Fibroblast of lung (primary cell): ENCODE results near the gene TXNDC8. TPM values are rescaled to one million over a fixed set of nuclear protein-coding genes. Genes with fewer than 3 reads are reported as not detected.
A peak's percentile ranks its signal among the peaks of the same experiment; 100 is the strongest.
"Not testable (repeated sequence)": the region's sequence is repeated elsewhere in the genome, so short reads cannot be mapped to it uniquely, and the experiment has no call there.

Source experiments
- DNase-seq, 2 donors: peaks; one replicate each; pipeline versions ENCODE4 v3.0.0 to v3.0.0-alpha.2; 2010; ENCODE audit warnings: low read depth in 2 of 2
- H2AFZ ChIP-seq: 2 replicates; pipeline ENCODE4 v1.5.1; 2012; ENCODE audit warnings: low read length, control low read depth, inconsistent platforms
- H3K27ac ChIP-seq: 2 replicates; pipeline ENCODE4 v1.5.1; 2011; ENCODE audit warnings: low read length, control low read depth; ENCODE audit not compliant: insufficient read depth
- H3K27me3 ChIP-seq: 2 replicates; pipeline ENCODE4 v1.5.1; 2011; ENCODE audit warnings: mild to moderate bottlenecking, low read length; ENCODE audit not compliant: control insufficient read depth, insufficient read depth
- H3K36me3 ChIP-seq: 2 replicates; pipeline ENCODE4 v1.5.1; 2011; ENCODE audit warnings: low read length; ENCODE audit not compliant: control insufficient read depth, insufficient read depth
- H3K4me1 ChIP-seq: 2 replicates; pipeline ENCODE4 v1.5.1; 2011; ENCODE audit warnings: low read length; ENCODE audit not compliant: control insufficient read depth, insufficient read depth; ENCODE audit errors: extremely low read depth
- H3K4me2 ChIP-seq: 2 replicates; pipeline ENCODE4 v1.5.1; 2011; ENCODE audit warnings: low read length, control low read depth; ENCODE audit not compliant: insufficient read depth; ENCODE audit errors: extremely low read depth
- H3K4me3 ChIP-seq, 4 experiments: fragments of 200-600 bp in 1 of 4; sonication (generic) in 1 of 4; replicated peaks in 1 of 4; 2 replicates each; pipeline ENCODE4 v1.5.1; 2011 to 2016; ENCODE audit warnings: low read length in 4 of 4, low read depth in 3 of 4, mild to moderate bottlenecking in 3 of 4, control low read depth in 2 of 4, inconsistent platforms in 1 of 4, mixed read lengths in 1 of 4; ENCODE audit not compliant: insufficient read depth in 1 of 4; ENCODE audit errors: control extremely low read depth in 1 of 4
- H3K79me2 ChIP-seq: 2 replicates; pipeline ENCODE4 v1.5.1; 2012; ENCODE audit warnings: mild to moderate bottlenecking, low read length, inconsistent platforms; ENCODE audit not compliant: control insufficient read depth, insufficient read depth
- H3K9ac ChIP-seq: 2 replicates; pipeline ENCODE4 v1.5.1; 2011; ENCODE audit warnings: mild to moderate bottlenecking, low read length, control low read depth; ENCODE audit not compliant: insufficient read depth
- H3K9me3 ChIP-seq: 2 replicates; pipeline ENCODE4 v1.5.1; 2012; ENCODE audit warnings: low read depth, low read length; ENCODE audit not compliant: control insufficient read depth, insufficient read depth
- H4K20me1 ChIP-seq: 2 replicates; pipeline ENCODE4 v1.5.1; 2011; ENCODE audit warnings: low read length; ENCODE audit not compliant: control insufficient read depth, insufficient read depth; ENCODE audit errors: extremely low read depth
- EZH2 ChIP-seq: IDR thresholded peaks from 2 replicates; pipeline ENCODE4 v1.5.1; 2012; ENCODE audit warnings: low read length, control low read depth, mild to moderate bottlenecking; ENCODE audit errors: missing control alignments
- polyA plus RNA-seq, 2 donors: library from polyadenylated mRNA; depleted of rRNA in 1 of 2; stranded (reverse) in 1 of 2; unstranded in 1 of 2; fragments of >200 nt; gene quantifications; 2 replicates each; pipeline ENCODE4 v1.2.1, GENCODE V29; 2011 to 2012; ENCODE audit warnings: missing spikeins in 1 of 2
- total RNA-seq: library from RNA; depleted of rRNA; stranded (reverse); fragments of >200 nt; gene quantifications from 2 replicates; pipeline ENCODE4 v1.2.1, GENCODE V29; 2014
- TF ChIP-seq, protein P1 (sequence below), 2 donors: IDR thresholded peaks in 1 of 2; conservative IDR thresholded peaks in 1 of 2; 1 replicate in 1 of 2; 2 replicates in 1 of 2; pipeline ENCODE4 v1.5.1; 2011 to 2012; ENCODE audit warnings: low read length in 2 of 2, control low read depth in 1 of 2, inconsistent platforms in 1 of 2, low read depth in 1 of 2, mild to moderate bottlenecking in 1 of 2

TXNDC8 gene
- total and polyA plus RNA-seq, 2 donors (not counting 1 experiment from before 2014, with no cell fraction given), result not detected

DNA sequence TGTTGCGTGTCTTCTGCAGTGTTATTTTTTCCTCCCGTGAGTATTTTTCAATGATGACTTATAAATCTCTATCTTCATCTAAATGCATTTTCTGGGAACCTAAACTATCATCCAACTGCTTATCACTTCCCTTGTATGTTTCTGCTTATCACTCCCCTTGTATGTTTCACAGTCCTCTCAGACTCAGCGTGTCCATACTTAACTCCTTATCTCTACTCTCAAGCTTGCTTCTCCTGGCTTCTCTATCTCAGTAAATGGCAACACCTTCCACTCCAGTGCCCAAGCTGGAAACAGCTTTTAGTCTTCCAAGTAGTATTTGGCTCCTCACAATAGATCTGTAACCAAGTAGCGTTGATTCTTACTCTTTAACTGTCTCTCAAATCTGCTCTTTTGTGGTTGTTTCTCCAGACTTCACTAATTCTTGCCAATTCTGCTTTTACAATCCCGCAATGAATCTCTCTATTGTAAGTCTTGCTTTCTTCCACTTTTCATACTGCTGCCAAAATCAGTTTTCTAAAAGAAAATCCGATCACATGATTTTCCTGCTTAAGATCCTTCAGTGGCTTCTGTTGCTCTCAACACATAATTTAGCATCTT lies 33.8 kb upstream of the TXNDC8 start:
- Histone ChIP-seq H3K4me2 (no peak overlapping the region), H3K79me2 (no peaks in the 10 kb centered on the region), H3K27ac (no peak overlapping the region), H2AFZ (no peak overlapping the region), H3K4me1 (peaks cover 2% of the 10 kb centered on the region), H3K4me3 (no peak overlapping the region), H3K9me3 (no peaks in the 10 kb centered on the region), H4K20me1 (no peaks in the 10 kb centered on the region), H3K36me3 (peaks cover 4% of the 10 kb centered on the region), H3K9ac (no peak overlapping the region), H3K27me3 (no peaks in the 10 kb centered on the region)
- no peak for TF ChIP-seq EZH2
- TF ChIP-seq, protein P1, sequence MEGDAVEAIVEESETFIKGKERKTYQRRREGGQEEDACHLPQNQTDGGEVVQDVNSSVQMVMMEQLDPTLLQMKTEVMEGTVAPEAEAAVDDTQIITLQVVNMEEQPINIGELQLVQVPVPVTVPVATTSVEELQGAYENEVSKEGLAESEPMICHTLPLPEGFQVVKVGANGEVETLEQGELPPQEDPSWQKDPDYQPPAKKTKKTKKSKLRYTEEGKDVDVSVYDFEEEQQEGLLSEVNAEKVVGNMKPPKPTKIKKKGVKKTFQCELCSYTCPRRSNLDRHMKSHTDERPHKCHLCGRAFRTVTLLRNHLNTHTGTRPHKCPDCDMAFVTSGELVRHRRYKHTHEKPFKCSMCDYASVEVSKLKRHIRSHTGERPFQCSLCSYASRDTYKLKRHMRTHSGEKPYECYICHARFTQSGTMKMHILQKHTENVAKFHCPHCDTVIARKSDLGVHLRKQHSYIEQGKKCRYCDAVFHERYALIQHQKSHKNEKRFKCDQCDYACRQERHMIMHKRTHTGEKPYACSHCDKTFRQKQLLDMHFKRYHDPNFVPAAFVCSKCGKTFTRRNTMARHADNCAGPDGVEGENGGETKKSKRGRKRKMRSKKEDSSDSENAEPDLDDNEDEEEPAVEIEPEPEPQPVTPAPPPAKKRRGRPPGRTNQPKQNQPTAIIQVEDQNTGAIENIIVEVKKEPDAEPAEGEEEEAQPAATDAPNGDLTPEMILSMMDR (conservative IDR thresholded peaks at IDR 0.05 in 1 of 2, IDR thresholded peaks at IDR 0.05 in 1 of 2; ENCODE audit: low read depth in 1 of 2, low read length in 2 of 2), result no peak
- DNase-seq, result peak in 1 of 2 donors; percentile 10

DNA sequence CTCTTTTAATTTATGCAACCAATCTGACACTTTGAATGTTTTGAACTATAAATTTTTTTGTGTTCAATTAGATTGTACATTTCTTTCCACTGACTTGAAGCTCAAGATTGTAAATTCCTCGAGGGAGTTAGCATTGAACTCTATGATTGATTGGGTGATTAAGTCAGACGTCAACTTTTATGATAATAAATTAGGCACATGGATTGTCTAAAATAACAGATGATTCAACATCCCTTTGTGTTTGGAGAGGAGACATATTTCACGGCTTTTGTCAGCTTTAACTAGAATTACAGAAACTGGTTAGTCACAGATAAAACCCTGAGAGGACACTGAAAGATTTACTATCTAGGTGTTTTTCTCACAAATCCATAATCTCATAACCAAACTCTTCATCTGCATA lies 32.7 kb upstream of the TXNDC8 start:
- Histone ChIP-seq H3K27me3 (no peaks in the 10 kb centered on the region), H3K27ac (no peak overlapping the region), H4K20me1 (no peaks in the 10 kb centered on the region), H2AFZ (no peak overlapping the region), H3K9ac (no peak overlapping the region), H3K4me1 (peaks cover 2% of the 10 kb centered on the region), H3K4me2 (no peak overlapping the region), H3K9me3 (no peaks in the 10 kb centered on the region), H3K4me3 (no peak overlapping the region), H3K36me3 (peaks cover 4% of the 10 kb centered on the region), H3K79me2 (no peaks in the 10 kb centered on the region)
- peak in 1 of 2 donors; percentile 66 for DNase-seq
- TF ChIP-seq EZH2, result no peak
- TF ChIP-seq, protein P1 (conservative IDR thresholded peaks at IDR 0.05 in 1 of 2, IDR thresholded peaks at IDR 0.05 in 1 of 2; ENCODE audit: low read depth in 1 of 2, low read length in 2 of 2), result no peak

DNA sequence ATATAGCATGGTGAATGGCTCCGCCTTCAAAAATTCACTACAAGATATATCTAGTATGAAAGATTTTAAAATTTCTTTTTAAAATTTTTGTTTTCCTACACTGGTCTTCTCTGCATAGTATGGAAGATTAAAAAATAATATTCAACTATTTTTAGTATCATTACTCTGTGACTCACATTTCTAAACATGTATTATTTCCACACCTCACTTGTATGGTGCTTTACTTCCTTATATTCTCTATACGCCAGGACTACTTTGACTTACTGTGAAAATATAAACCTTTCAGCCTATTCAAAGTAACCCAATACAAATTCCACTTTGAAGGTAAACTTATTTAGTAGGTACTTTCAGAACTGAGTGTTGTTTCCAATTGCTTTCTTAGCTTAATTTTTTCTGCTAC lies 26.8 kb upstream of the TXNDC8 start:
- Histone ChIP-seq H3K4me2 (no peak overlapping the region), H3K36me3 (no peaks in the 10 kb centered on the region), H3K9me3 (no peaks in the 10 kb centered on the region)

DNA sequence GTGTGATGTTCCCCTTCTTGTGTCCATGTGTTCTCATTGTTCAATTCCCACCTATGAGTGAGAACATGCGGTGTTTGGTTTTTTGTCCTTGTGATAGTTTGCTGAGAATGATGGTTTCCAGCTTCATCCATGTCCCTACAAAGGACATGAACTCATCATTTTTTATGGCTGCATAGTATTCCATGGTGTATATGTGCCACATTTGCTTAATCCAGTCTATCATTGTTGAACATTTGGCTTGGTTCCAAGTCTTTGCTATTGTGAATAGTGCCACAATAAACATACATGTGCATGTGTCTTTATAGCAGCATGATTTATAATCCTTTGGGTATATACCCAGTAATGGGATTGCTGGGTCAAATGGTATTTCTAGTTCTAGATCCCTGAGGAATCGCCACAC lies 21.3 kb upstream of the TXNDC8 start:
- H3K4me2 ChIP-seq, DNase-seq, H3K36me3 ChIP-seq, H3K27ac ChIP-seq, H3K9me3 ChIP-seq, H3K9ac ChIP-seq, H3K4me1 ChIP-seq, H3K4me3 ChIP-seq, H3K27me3 ChIP-seq, H3K79me2 ChIP-seq, H4K20me1 ChIP-seq, H2AFZ ChIP-seq: not testable (repeated sequence)

More for the DNA sequence above, 26.8 kb upstream of the TXNDC8 start:
- Histone ChIP-seq H3K4me1 (no peaks in the 10 kb centered on the region), H3K9ac (no peak overlapping the region), H3K79me2 (no peaks in the 10 kb centered on the region), H4K20me1 (no peaks in the 10 kb centered on the region), H2AFZ (no peak overlapping the region), H3K27me3 (no peaks in the 10 kb centered on the region), H3K27ac (no peak overlapping the region), H3K4me3 (no peak overlapping the region)
- no peak for DNase-seq
- TF ChIP-seq, protein P1 (conservative IDR thresholded peaks at IDR 0.05 in 1 of 2, IDR thresholded peaks at IDR 0.05 in 1 of 2; ENCODE audit: low read depth in 1 of 2, low read length in 2 of 2), result no peak
- no peak for TF ChIP-seq EZH2
